DOHH2 (cell line): ENCODE results near the gene DHRS9.

Experiments
- EZH2phosphoT487 ChIP-seq: fragments of 200-600 bp; sonication (generic); IDR thresholded peaks from 2 replicates; pipeline ENCODE4 v1.6.1; 2017; ENCODE audit warnings: borderline replicate concordance, mild to moderate bottlenecking, antibody characterized with exemption, low read length, moderate library complexity, mixed read lengths
- TF ChIP-seq, protein P1 (sequence below): fragments of 200-600 bp; sonication (generic); IDR thresholded peaks from one replicate; pipeline ENCODE4 v1.5.1; 2014; ENCODE audit warnings: antibody characterized with exemption, mild to moderate bottlenecking, low read depth, low read length; ENCODE audit not compliant: poor library complexity, severe bottlenecking

DNA sequence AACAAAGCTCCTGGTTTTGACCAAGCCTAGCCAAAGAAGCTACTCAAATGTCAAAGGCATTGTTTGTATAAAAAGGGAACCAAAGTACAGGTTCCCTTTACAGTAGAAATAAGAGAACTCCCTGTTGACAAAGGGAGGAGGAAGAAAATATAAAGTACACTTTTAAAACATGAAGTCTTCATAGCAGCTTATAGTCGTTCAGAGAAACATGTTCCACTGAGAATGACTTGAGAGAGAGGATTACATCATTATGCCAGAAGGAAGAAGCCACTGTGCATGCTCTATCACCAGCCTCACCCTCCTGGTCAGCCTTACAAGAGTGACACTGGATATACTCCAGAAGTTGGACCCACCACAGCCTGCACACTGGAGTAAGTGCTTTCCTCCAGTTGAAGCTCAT lies 2.5 kb upstream of the DHRS9 start:
- TF ChIP-seq, protein P1, sequence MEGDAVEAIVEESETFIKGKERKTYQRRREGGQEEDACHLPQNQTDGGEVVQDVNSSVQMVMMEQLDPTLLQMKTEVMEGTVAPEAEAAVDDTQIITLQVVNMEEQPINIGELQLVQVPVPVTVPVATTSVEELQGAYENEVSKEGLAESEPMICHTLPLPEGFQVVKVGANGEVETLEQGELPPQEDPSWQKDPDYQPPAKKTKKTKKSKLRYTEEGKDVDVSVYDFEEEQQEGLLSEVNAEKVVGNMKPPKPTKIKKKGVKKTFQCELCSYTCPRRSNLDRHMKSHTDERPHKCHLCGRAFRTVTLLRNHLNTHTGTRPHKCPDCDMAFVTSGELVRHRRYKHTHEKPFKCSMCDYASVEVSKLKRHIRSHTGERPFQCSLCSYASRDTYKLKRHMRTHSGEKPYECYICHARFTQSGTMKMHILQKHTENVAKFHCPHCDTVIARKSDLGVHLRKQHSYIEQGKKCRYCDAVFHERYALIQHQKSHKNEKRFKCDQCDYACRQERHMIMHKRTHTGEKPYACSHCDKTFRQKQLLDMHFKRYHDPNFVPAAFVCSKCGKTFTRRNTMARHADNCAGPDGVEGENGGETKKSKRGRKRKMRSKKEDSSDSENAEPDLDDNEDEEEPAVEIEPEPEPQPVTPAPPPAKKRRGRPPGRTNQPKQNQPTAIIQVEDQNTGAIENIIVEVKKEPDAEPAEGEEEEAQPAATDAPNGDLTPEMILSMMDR, result no peak
- no peak for TF ChIP-seq EZH2phosphoT487
